ENCODE data around the gene HARS1.

HARS1 gene

DNA sequence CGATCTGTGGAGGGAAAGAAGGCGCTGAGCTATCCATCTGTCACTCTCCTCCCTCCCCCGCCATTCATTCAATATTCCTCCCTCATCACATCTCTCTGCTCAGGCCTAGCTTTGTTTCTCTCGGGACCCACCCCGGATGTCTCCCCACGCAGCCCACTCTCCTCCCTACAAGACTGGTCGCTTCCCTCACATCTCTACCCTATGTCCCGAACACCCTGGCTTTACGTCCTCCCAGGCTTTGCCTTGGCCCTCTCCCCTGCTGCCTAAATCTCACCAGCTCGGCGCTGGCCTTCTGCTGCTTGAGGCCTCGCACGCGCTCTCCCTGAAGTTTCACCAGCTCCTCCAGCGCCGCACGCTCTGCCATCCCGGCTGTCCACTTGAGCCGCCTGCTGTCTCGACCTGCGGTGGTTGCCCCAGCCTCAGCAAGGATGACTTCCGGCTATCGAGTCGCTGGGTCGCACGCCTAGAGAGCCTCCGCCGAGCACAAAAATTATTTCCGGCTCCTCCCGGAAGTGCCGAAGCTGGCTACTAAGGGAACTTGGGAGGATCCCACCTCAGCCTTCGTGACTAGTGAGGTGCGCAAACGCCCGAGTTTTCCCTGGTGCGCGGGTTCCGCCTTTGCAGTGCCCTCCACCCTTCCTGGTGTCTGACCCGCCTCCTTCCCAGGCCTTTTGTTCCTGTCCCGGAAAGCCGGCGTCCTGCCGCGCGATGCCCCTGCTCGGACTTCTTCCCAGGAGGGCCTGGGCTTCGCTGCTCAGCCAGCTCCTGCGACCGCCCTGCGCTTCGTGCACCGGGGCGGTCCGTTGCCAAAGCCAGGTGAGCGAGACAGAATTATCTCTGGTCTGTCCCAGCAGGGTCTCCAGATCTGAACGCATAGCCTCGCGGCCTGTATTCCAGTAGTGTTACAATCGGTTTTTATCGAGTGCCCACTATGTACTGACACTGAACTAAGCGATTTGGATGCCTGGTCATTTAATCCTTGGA, at the start of gene HARS1, which contains the start of gene HARS2:
Gene HARS1, minus strand, starts transcription at position 430 of the 984 bp plus-strand sequence. Its CDS starts 66 bp downstream, at position 364.
Gene HARS2, plus strand, starts transcription at position 515 of the 984 bp plus-strand sequence. Its CDS starts 194 bp downstream, at position 709.
- TF ChIP-seq, protein P1, sequence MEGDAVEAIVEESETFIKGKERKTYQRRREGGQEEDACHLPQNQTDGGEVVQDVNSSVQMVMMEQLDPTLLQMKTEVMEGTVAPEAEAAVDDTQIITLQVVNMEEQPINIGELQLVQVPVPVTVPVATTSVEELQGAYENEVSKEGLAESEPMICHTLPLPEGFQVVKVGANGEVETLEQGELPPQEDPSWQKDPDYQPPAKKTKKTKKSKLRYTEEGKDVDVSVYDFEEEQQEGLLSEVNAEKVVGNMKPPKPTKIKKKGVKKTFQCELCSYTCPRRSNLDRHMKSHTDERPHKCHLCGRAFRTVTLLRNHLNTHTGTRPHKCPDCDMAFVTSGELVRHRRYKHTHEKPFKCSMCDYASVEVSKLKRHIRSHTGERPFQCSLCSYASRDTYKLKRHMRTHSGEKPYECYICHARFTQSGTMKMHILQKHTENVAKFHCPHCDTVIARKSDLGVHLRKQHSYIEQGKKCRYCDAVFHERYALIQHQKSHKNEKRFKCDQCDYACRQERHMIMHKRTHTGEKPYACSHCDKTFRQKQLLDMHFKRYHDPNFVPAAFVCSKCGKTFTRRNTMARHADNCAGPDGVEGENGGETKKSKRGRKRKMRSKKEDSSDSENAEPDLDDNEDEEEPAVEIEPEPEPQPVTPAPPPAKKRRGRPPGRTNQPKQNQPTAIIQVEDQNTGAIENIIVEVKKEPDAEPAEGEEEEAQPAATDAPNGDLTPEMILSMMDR (IDR thresholded peaks at IDR 0.05; ENCODE audit: low read length), result no peak
- no peak for TF ChIP-seq EZH2 (IDR thresholded peaks at IDR 0.05; ENCODE audit: borderline replicate concordance, low read length)
- H3K27me3 ChIP-seq (ENCODE audit: insufficient read depth, low read length), result no peaks in the 10 kb centered on the region
- peaks cover 22% of the 10 kb centered on the region for H3K4me1 ChIP-seq (ENCODE audit: insufficient read depth, low read length, severe bottlenecking)
- H3F3A ChIP-seq (ENCODE audit: insufficient read depth, low read length), result no peaks in the 10 kb centered on the region
- H3K9ac ChIP-seq (ENCODE audit: low read length), result peak within 1 kb of the TSS; percentile 91
- H2AFZ ChIP-seq (ENCODE audit: low read length), result no peak within 1 kb of the TSS
- peak within 1 kb of the TSS; percentile 11 for H3K27ac ChIP-seq (ENCODE audit: low read depth, low read length, poor library complexity, severe bottlenecking)
- H3K36me3 ChIP-seq (ENCODE audit: insufficient read depth, low read length), result peaks cover 58% of the 10 kb centered on the region
- no peaks in the 10 kb centered on the region for H3K9me2 ChIP-seq (ENCODE audit: low read depth, low read length)
- H3K4me2 ChIP-seq (ENCODE audit: low read length), result peak within 1 kb of the TSS; percentile 76
- H3K79me2 ChIP-seq (ENCODE audit: insufficient read depth, low read length), result peaks cover 16% of the 10 kb centered on the region
- H3K4me3 ChIP-seq (ENCODE audit: low read depth, low read length, poor library complexity, severe bottlenecking), result peak within 1 kb of the TSS; percentile 85
- no peaks in the 10 kb centered on the region for H4K20me1 ChIP-seq (ENCODE audit: insufficient read depth, low read length)
- no peaks in the 10 kb centered on the region for H3K9me3 ChIP-seq (ENCODE audit: low read length)

- no peak overlapping the region for H3K4me3 ChIP-seq (ENCODE audit: low read depth, low read length, poor library complexity, severe bottlenecking)
- no peaks in the 10 kb centered on the region for H3K27me3 ChIP-seq (ENCODE audit: insufficient read depth, low read length)
- no peaks in the 10 kb centered on the region for H3K79me2 ChIP-seq (ENCODE audit: insufficient read depth, low read length)
- H3K27ac ChIP-seq (ENCODE audit: low read depth, low read length, poor library complexity, severe bottlenecking), result no peak overlapping the region
- no peaks in the 10 kb centered on the region; the same call in 1 of the 2 replicates for H3K9me3 ChIP-seq (ENCODE audit: low read length)
- no peaks in the 10 kb centered on the region for H3K9me2 ChIP-seq (ENCODE audit: low read depth, low read length)
- no peak overlapping the region for H3K4me2 ChIP-seq (ENCODE audit: low read length)
- no peak overlapping the region for H2AFZ ChIP-seq (ENCODE audit: low read length)
- no peaks in the 10 kb centered on the region for H4K20me1 ChIP-seq (ENCODE audit: insufficient read depth, low read length)
- H3K36me3 ChIP-seq (ENCODE audit: insufficient read depth, low read length), result no peaks in the 10 kb centered on the region
- no peak for TF ChIP-seq EZH2 (IDR thresholded peaks at IDR 0.05; ENCODE audit: borderline replicate concordance, low read length)
- TF ChIP-seq, protein P1 (IDR thresholded peaks at IDR 0.05; ENCODE audit: low read length), result no peak
- H3K4me1 ChIP-seq (ENCODE audit: insufficient read depth, low read length, severe bottlenecking), result no peaks in the 10 kb centered on the region
- H3F3A ChIP-seq (ENCODE audit: insufficient read depth, low read length), result no peaks in the 10 kb centered on the region
- H3K9ac ChIP-seq (ENCODE audit: low read length), result no peak overlapping the region
These were observed 46.3 kb upstream of the HARS1 start for GRCh38 chr5:140737486-140737885.

- Histone ChIP-seq H3K9me2 (ENCODE audit: low read depth, low read length) (no peaks in the 10 kb centered on the region), H3K4me2 (ENCODE audit: low read length) (no peak overlapping the region), H3K9ac (ENCODE audit: low read length) (no peak overlapping the region), H3K4me3 (ENCODE audit: low read depth, low read length, poor library complexity, severe bottlenecking) (no peak overlapping the region), H2AFZ (ENCODE audit: low read length) (no peak overlapping the region), H3K27ac (ENCODE audit: low read depth, low read length, poor library complexity, severe bottlenecking) (no peak overlapping the region), H3K79me2 (ENCODE audit: insufficient read depth, low read length) (no peaks in the 10 kb centered on the region), H4K20me1 (ENCODE audit: insufficient read depth, low read length) (no peaks in the 10 kb centered on the region), H3K36me3 (ENCODE audit: insufficient read depth, low read length) (no peaks in the 10 kb centered on the region), H3F3A (ENCODE audit: insufficient read depth, low read length) (no peaks in the 10 kb centered on the region), H3K27me3 (ENCODE audit: insufficient read depth, low read length) (no peaks in the 10 kb centered on the region; the same call in 1 of the 2 replicates), H3K9me3 (ENCODE audit: low read length) (peaks cover 2% of the 10 kb centered on the region; the same call in 1 of the 2 replicates), H3K4me1 (ENCODE audit: insufficient read depth, low read length, severe bottlenecking) (no peaks in the 10 kb centered on the region)
- TF ChIP-seq, protein P1 (IDR thresholded peaks at IDR 0.05; ENCODE audit: low read length), result no peak
- no peak for TF ChIP-seq EZH2 (IDR thresholded peaks at IDR 0.05; ENCODE audit: borderline replicate concordance, low read length)
These were observed 43.2 kb upstream of the HARS1 start for GRCh38 chr5:140734354-140734753.
